ENCODE measurements around the gene CFHR4. TPM values are rescaled to one million over a fixed set of nuclear protein-coding genes. Genes with fewer than 3 reads are reported as not detected.

The CFHR4 gene
- not detected in 2 replicates for total RNA-seq (2016; rRNA removed; fragmentation: Illumina TruSeq; extraction: Trizol)
- not detected in 2 replicates for total RNA-seq (2016; cell fraction: cytosol; rRNA removed; fragmentation: Illumina TruSeq; extraction: Trizol; ENCODE audit: low read depth)
- total RNA-seq (2016; cell fraction: insoluble cytoplasmic fraction; rRNA removed; fragmentation: Illumina TruSeq; extraction: Trizol): not detected in 2 replicates
- total RNA-seq (2016; cell fraction: membrane; rRNA removed; fragmentation: Illumina TruSeq; extraction: Trizol): not detected in 2 replicates
- total RNA-seq (2016; cell fraction: nucleus; rRNA removed; fragmentation: Illumina TruSeq; extraction: Trizol): not detected in 2 replicates
- polyA plus RNA-seq (2011; rRNA removed): not detected in 2 replicates
- not detected in 2 replicates for polyA plus RNA-seq (2011; cell fraction: cytosol; rRNA removed)
- polyA plus RNA-seq (2011; cell fraction: nucleus; rRNA removed): not detected in 2 replicates
- polyA plus RNA-seq (2012): not detected in 2 replicates
- not detected in 2 replicates for polyA plus RNA-seq (2016; cell fraction: cytosol; fragmentation: Illumina TruSeq; extraction: Trizol; ENCODE audit: low read depth)
- polyA plus RNA-seq (2016; cell fraction: insoluble cytoplasmic fraction; fragmentation: Illumina TruSeq; extraction: Trizol; ENCODE audit: low read depth): not detected in 2 replicates
- polyA plus RNA-seq (2016; cell fraction: membrane; fragmentation: Illumina TruSeq; extraction: Trizol; ENCODE audit: low read depth): not detected in 2 replicates
- polyA plus RNA-seq (2016; cell fraction: nucleus; fragmentation: Illumina TruSeq; extraction: Trizol; ENCODE audit: insufficient read depth, low read depth): not detected in 2 replicates
- polyA minus RNA-seq (2011; rRNA and poly(A)+ RNA removed; ENCODE audit: low replicate concordance): not detected in 2 replicates
- polyA minus RNA-seq (2011; cell fraction: cytosol; rRNA and poly(A)+ RNA removed): not detected in 2 replicates
- not detected in 2 replicates for polyA minus RNA-seq (2011; cell fraction: nucleus; rRNA and poly(A)+ RNA removed)
- not detected for Bru-seq, nascent RNA
- not detected for BruChase-seq, experiment 1, labeled RNA remaining after a 6-hour chase
- not detected for BruChase-seq, experiment 2, labeled RNA remaining after a 2-hour chase
- long read RNA-seq, experiment 1: 0 reads
- long read RNA-seq, experiment 2: 0 reads

DNA sequence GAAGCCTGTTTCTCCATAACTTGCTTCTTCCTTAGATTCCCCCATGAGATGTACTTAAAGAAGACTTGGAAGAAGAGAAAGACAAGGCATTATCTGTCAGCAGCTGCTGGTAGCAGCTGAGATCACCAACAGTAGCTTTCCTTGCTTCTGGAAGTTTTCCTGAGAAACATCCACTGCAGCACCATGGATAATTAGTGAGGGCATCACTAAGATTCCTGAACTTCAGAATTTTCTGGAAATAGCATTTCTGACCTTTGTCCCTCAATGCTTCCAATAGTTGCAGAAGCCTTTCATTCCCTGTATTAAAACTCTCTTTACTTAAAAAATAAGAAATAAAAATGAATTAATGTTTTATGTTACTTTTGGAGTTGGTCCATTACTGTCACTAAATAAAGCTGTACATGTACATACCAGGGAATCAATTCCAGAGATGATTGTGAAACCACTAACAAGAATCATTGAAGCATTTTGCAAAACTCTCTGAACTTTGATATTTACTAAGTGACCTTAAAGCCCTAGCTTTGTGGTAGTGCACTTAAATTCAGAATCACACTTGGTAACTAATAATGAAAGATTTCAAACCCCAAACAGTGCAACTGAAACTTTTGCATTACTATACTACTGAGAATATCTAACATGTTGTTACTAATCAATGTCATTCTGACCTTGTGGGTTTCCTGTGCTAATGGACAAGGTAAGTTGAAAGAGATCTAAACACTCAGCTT lies at the start of gene CFHR4:
CFHR4 (plus strand) TSS at position 538 of the 725 bp plus-strand sequence; CDS start at position 637, 99 bp downstream.
- intact Hi-C loops (cut with micrococcal nuclease; ENCODE audit: unreplicated experiment): no loop called here
- FAIRE-seq: no peak
- H3K4me3 ChIP-seq (replicated peaks in 1 of 3; ENCODE audit: insufficient read depth in 1 of 3, low read depth in 2 of 3, low read length in 3 of 3): no peak within 1 kb of the TSS
- no peak for TF ChIP-seq FIP1L1 (IDR thresholded peaks at IDR 0.05; ENCODE audit: borderline replicate concordance, insufficient read depth, low read depth, low read length)
- TF ChIP-seq, protein P1, sequence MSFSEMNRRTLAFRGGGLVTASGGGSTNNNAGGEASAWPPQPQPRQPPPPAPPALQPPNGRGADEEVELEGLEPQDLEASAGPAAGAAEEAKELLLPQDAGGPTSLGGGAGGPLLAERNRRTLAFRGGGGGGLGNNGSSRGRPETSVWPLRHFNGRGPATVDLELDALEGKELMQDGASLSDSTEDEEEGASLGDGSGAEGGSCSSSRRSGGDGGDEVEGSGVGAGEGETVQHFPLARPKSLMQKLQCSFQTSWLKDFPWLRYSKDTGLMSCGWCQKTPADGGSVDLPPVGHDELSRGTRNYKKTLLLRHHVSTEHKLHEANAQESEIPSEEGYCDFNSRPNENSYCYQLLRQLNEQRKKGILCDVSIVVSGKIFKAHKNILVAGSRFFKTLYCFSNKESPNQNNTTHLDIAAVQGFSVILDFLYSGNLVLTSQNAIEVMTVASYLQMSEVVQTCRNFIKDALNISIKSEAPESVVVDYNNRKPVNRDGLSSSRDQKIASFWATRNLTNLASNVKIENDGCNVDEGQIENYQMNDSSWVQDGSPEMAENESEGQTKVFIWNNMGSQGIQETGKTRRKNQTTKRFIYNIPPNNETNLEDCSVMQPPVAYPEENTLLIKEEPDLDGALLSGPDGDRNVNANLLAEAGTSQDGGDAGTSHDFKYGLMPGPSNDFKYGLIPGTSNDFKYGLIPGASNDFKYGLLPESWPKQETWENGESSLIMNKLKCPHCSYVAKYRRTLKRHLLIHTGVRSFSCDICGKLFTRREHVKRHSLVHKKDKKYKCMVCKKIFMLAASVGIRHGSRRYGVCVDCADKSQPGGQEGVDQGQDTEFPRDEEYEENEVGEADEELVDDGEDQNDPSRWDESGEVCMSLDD (CRISPR knock-in tag; IDR thresholded peaks at IDR 0.05; ENCODE audit: borderline replicate concordance): no peak
- no peak for TF ChIP-seq ZNF263 (CRISPR knock-in tag; IDR thresholded peaks at IDR 0.05)
- TF ChIP-seq, protein P2, sequence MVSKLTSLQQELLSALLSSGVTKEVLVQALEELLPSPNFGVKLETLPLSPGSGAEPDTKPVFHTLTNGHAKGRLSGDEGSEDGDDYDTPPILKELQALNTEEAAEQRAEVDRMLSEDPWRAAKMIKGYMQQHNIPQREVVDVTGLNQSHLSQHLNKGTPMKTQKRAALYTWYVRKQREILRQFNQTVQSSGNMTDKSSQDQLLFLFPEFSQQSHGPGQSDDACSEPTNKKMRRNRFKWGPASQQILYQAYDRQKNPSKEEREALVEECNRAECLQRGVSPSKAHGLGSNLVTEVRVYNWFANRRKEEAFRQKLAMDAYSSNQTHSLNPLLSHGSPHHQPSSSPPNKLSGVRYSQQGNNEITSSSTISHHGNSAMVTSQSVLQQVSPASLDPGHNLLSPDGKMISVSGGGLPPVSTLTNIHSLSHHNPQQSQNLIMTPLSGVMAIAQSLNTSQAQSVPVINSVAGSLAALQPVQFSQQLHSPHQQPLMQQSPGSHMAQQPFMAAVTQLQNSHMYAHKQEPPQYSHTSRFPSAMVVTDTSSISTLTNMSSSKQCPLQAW (CRISPR knock-in tag; IDR thresholded peaks at IDR 0.05): no peak
- TF ChIP-seq NFE2L2 (IDR thresholded peaks at IDR 0.05; ENCODE audit: low read length): no peak
- TF ChIP-seq MAF1 (CRISPR knock-in tag; IDR thresholded peaks at IDR 0.05; ENCODE audit: borderline replicate concordance): no peak
- no peak for TF ChIP-seq ZC3H4 (CRISPR knock-in tag; IDR thresholded peaks at IDR 0.05; ENCODE audit: borderline replicate concordance)
- no peak for TF ChIP-seq HNRNPLL (IDR thresholded peaks at IDR 0.05; ENCODE audit: low read depth, low read length, poor library complexity, severe bottlenecking)
- TF ChIP-seq CEBPG (CRISPR knock-in tag; IDR thresholded peaks at IDR 0.05): peak; percentile 62; the same call in 1 of the 2 replicates
- no peak for TF ChIP-seq GZF1 (CRISPR knock-in tag; IDR thresholded peaks at IDR 0.05)
- TF ChIP-seq RNF2 (conservative IDR thresholded peaks at IDR 0.05; ENCODE audit: low read depth): no peak
- no peak for TF ChIP-seq MAZ (IDR thresholded peaks at IDR 0.05; ENCODE audit: borderline replicate concordance, low read depth, low read length)
- TF ChIP-seq MAZ (CRISPR knock-in tag; IDR thresholded peaks at IDR 0.05; ENCODE audit: low read depth): no peak
- TF ChIP-seq ZNF205 (CRISPR knock-in tag; IDR thresholded peaks at IDR 0.05): no peak
- no peak for TF ChIP-seq ZNF10 (CRISPR knock-in tag; IDR thresholded peaks at IDR 0.05; ENCODE audit: borderline replicate concordance, low read depth)
- TF ChIP-seq ZNF879 (CRISPR knock-in tag; IDR thresholded peaks at IDR 0.05): no peak
- peak; percentile 73 for TF ChIP-seq CEBPB (IDR thresholded peaks at IDR 0.05; ENCODE audit: borderline replicate concordance, low read depth, low read length)
- no peak for TF ChIP-seq RARA (CRISPR knock-in tag; IDR thresholded peaks at IDR 0.05)

More for the DNA sequence above, at the start of gene CFHR4:
- H3K9me3 ChIP-seq (ENCODE audit: low read length): no peaks in the 10 kb centered on the region
- no peaks in the 10 kb centered on the region for H4K20me1 ChIP-seq (ENCODE audit: insufficient read depth, low read length)
- H2AFZ ChIP-seq (ENCODE audit: low read length): no peak within 1 kb of the TSS
- no peak for DNase-seq (ENCODE audit: low spot score)
- no peaks in the 10 kb centered on the region for H3K27me3 ChIP-seq (ENCODE audit: control insufficient read depth in 1 of 2, insufficient read depth in 2 of 2, low read length in 2 of 2)
- BruUV-seq (replicated peaks): no TSS peak
- ATAC-seq: peak; percentile 73
- no peak within 1 kb of the TSS for H3K4me2 ChIP-seq (ENCODE audit: low read depth, low read length)
- no peaks in the 10 kb centered on the region for H3K36me3 ChIP-seq (replicated peaks in 1 of 2; ENCODE audit: control insufficient read depth in 1 of 2, insufficient read depth in 2 of 2, low read length in 2 of 2)
- CTCF ChIA-PET (ENCODE audit: low intra/inter-chr PET ratio, low total read pairs): no interaction called here
- no peak within 1 kb of the TSS for H3K27ac ChIP-seq (ENCODE audit: extremely low read length, insufficient read depth, low read length)
- H3K79me2 ChIP-seq (ENCODE audit: insufficient read depth, low read length): no peaks in the 10 kb centered on the region
- no peaks in the 10 kb centered on the region for H3K4me1 ChIP-seq (ENCODE audit: insufficient read depth, low read length)
- H3K9ac ChIP-seq (ENCODE audit: insufficient read depth, low read depth, low read length): no peak within 1 kb of the TSS
- POLR2A ChIA-PET: no interaction called here
- in situ Hi-C loops (cut with HindIII; ENCODE audit: extremely low pct_ligation_motif_present, low pct_unique_long_range_greater_than_20kb): no loop called here

Measured in HepG2 (cell line).